ENCODE data around the gene DDX10.

DDX10 gene

DNA sequence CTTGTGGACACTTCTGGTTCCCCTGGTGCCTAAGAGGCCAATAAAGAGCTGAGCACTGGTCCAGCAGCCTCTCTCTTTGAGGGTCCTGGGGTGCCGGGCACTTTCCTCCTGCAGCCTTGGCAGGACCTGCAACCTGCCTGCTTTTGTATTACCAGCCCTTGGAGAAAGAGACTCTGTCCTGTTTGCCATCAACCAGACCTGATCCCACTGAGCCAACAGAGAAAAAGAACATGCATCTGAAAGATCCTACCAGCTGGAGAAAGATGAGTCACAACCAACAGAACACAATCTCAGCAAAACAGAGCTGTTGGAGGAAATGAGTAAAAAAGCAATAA is 321.0 kb downstream of the DDX10 start:
- peak; percentile 47 for DNase-seq (ENCODE audit: low read depth)
- no peak overlapping the region for H3K4me3 ChIP-seq (ENCODE audit: low read length)

More for the DNA sequence above, 321.0 kb downstream of the DDX10 start:
- TF ChIP-seq, protein P1, sequence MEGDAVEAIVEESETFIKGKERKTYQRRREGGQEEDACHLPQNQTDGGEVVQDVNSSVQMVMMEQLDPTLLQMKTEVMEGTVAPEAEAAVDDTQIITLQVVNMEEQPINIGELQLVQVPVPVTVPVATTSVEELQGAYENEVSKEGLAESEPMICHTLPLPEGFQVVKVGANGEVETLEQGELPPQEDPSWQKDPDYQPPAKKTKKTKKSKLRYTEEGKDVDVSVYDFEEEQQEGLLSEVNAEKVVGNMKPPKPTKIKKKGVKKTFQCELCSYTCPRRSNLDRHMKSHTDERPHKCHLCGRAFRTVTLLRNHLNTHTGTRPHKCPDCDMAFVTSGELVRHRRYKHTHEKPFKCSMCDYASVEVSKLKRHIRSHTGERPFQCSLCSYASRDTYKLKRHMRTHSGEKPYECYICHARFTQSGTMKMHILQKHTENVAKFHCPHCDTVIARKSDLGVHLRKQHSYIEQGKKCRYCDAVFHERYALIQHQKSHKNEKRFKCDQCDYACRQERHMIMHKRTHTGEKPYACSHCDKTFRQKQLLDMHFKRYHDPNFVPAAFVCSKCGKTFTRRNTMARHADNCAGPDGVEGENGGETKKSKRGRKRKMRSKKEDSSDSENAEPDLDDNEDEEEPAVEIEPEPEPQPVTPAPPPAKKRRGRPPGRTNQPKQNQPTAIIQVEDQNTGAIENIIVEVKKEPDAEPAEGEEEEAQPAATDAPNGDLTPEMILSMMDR (IDR thresholded peaks at IDR 0.05; ENCODE audit: insufficient read depth, low read depth, low read length, missing control alignments) = no peak

Data from epithelial cell of esophagus (primary cell).